Skeletal muscle satellite cell (primary cell): ENCODE measurements around the gene BCAS3.
"Not testable (repeated sequence)": the region's sequence is repeated elsewhere in the genome, so short reads cannot be mapped to it uniquely, and the experiment has no call there.

Source experiments
- H3K27me3 ChIP-seq: 2 replicates; pipeline ENCODE4 v1.7.0; 2013; ENCODE audit warnings: low read length; ENCODE audit not compliant: control insufficient read depth, insufficient read depth
- H3K36me3 ChIP-seq: 2 replicates; pipeline ENCODE4 v1.7.0; 2013; ENCODE audit warnings: mild to moderate bottlenecking, control low read depth, low read length; ENCODE audit not compliant: insufficient read depth
- H3K4me1 ChIP-seq: 2 replicates; pipeline ENCODE4 v1.7.0; 2013; ENCODE audit warnings: low read length; ENCODE audit not compliant: control insufficient read depth, insufficient read depth
- H3K4me2 ChIP-seq: 2 replicates; pipeline ENCODE4 v1.7.0; 2013; ENCODE audit warnings: mild to moderate bottlenecking, low read length
- H3K4me3 ChIP-seq: 2 replicates; pipeline ENCODE4 v1.7.0; 2013; ENCODE audit warnings: low read length
- H3K9ac ChIP-seq: 2 replicates; pipeline ENCODE4 v1.7.0; 2013; ENCODE audit warnings: mild to moderate bottlenecking, low read depth, low read length, moderate library complexity
- H3K9me3 ChIP-seq: replicated peaks from 2 replicates; pipeline ENCODE4 v1.7.0; 2013; ENCODE audit warnings: mild to moderate bottlenecking, control low read depth, low read length

BCAS3 gene

GRCh38 chr17:61010661-61011170, 333.1 kb downstream of the BCAS3 start:
- H3K36me3 ChIP-seq, result no peaks in the 10 kb centered on the region
- no peak overlapping the region for H3K9ac ChIP-seq
- no peaks in the 10 kb centered on the region for H3K4me1 ChIP-seq
- no peaks in the 10 kb centered on the region for H3K27me3 ChIP-seq
- no peak overlapping the region for H3K4me2 ChIP-seq
- no peak overlapping the region for H3K4me3 ChIP-seq
- H3K9me3 ChIP-seq, result no peaks in the 10 kb centered on the region

GRCh38 chr17:61011251-61011650, 333.6 kb downstream of the BCAS3 start:
- H3K27me3 ChIP-seq, result no peaks in the 10 kb centered on the region
- no peaks in the 10 kb centered on the region for H3K4me1 ChIP-seq
- no peak overlapping the region for H3K4me2 ChIP-seq
- no peaks in the 10 kb centered on the region for H3K36me3 ChIP-seq
- no peak overlapping the region for H3K4me3 ChIP-seq
- H3K9ac ChIP-seq, result no peak overlapping the region
- no peaks in the 10 kb centered on the region for H3K9me3 ChIP-seq

- H3K36me3 ChIP-seq, result no peaks in the 10 kb centered on the region
- H3K4me3 ChIP-seq, result no peak overlapping the region
- H3K4me2 ChIP-seq, result no peak overlapping the region
- no peaks in the 10 kb centered on the region for H3K4me1 ChIP-seq
- H3K27me3 ChIP-seq, result no peaks in the 10 kb centered on the region
- H3K9me3 ChIP-seq, result no peaks in the 10 kb centered on the region
- H3K9ac ChIP-seq, result no peak overlapping the region
Observed at GRCh38 chr17:61015966-61016365, 338.3 kb downstream of the BCAS3 start.

GRCh38 chr17:61017317-61018006, 339.8 kb downstream of the BCAS3 start:
- Histone ChIP-seq H3K4me2 (no peak overlapping the region), H3K36me3 (no peaks in the 10 kb centered on the region), H3K27me3 (no peaks in the 10 kb centered on the region), H3K9ac (no peak overlapping the region), H3K4me1 (no peaks in the 10 kb centered on the region), H3K4me3 (no peak overlapping the region), H3K9me3 (no peaks in the 10 kb centered on the region)

- no peak overlapping the region for H3K4me3 ChIP-seq
Observed at GRCh38 chr17:61018938-61019337, 341.3 kb downstream of the BCAS3 start.

GRCh38 chr17:61023996-61024395, 346.3 kb downstream of the BCAS3 start:
- Histone ChIP-seq H3K9ac (no peak overlapping the region), H3K9me3 (no peaks in the 10 kb centered on the region), H3K27me3 (no peaks in the 10 kb centered on the region), H3K4me1 (no peaks in the 10 kb centered on the region), H3K4me2 (no peak overlapping the region), H3K4me3 (no peak overlapping the region), H3K36me3 (no peaks in the 10 kb centered on the region)

More at GRCh38 chr17:61018938-61019337, 341.3 kb downstream of the BCAS3 start:
- H3K4me1 ChIP-seq, result no peaks in the 10 kb centered on the region
- H3K9ac ChIP-seq, result no peak overlapping the region
- H3K27me3 ChIP-seq, result no peaks in the 10 kb centered on the region
- no peaks in the 10 kb centered on the region for H3K36me3 ChIP-seq
- H3K4me2 ChIP-seq, result no peak overlapping the region
- no peaks in the 10 kb centered on the region for H3K9me3 ChIP-seq

- no peak overlapping the region for H3K9ac ChIP-seq
- no peaks in the 10 kb centered on the region for H3K4me1 ChIP-seq
- H3K4me3 ChIP-seq, result no peak overlapping the region
- no peaks in the 10 kb centered on the region for H3K36me3 ChIP-seq
- no peak overlapping the region for H3K4me2 ChIP-seq
- H3K27me3 ChIP-seq, result no peaks in the 10 kb centered on the region
- H3K9me3 ChIP-seq, result no peaks in the 10 kb centered on the region
Observed at GRCh38 chr17:61026818-61027217, 349.2 kb downstream of the BCAS3 start.

GRCh38 chr17:61029181-61029580, 351.5 kb downstream of the BCAS3 start:
- no peak overlapping the region for H3K9ac ChIP-seq
- no peak overlapping the region for H3K4me2 ChIP-seq
- H3K4me1 ChIP-seq, result no peaks in the 10 kb centered on the region
- no peak overlapping the region for H3K4me3 ChIP-seq
- no peaks in the 10 kb centered on the region for H3K36me3 ChIP-seq
- H3K27me3 ChIP-seq, result no peaks in the 10 kb centered on the region
- H3K9me3 ChIP-seq, result no peaks in the 10 kb centered on the region

- Histone ChIP-seq H3K9ac (no peak overlapping the region), H3K36me3 (no peaks in the 10 kb centered on the region), H3K27me3 (no peaks in the 10 kb centered on the region), H3K9me3 (no peaks in the 10 kb centered on the region), H3K4me1 (no peaks in the 10 kb centered on the region), H3K4me3 (no peak overlapping the region), H3K4me2 (no peak overlapping the region)
Observed at GRCh38 chr17:61040666-61041065, 363.0 kb downstream of the BCAS3 start.

GRCh38 chr17:61042348-61042747, 364.7 kb downstream of the BCAS3 start:
- not testable (repeated sequence) for H3K4me1 ChIP-seq, H3K9ac ChIP-seq, H3K4me2 ChIP-seq, H3K27me3 ChIP-seq, H3K4me3 ChIP-seq, H3K9me3 ChIP-seq, H3K36me3 ChIP-seq

GRCh38 chr17:61047515-61047914, 369.9 kb downstream of the BCAS3 start:
- H3K9ac ChIP-seq, result no peak overlapping the region
- no peaks in the 10 kb centered on the region for H3K9me3 ChIP-seq
- H3K4me2 ChIP-seq, result no peak overlapping the region
- no peaks in the 10 kb centered on the region for H3K27me3 ChIP-seq
- H3K4me1 ChIP-seq, result no peaks in the 10 kb centered on the region
- H3K36me3 ChIP-seq, result no peaks in the 10 kb centered on the region
- no peak overlapping the region for H3K4me3 ChIP-seq

- Histone ChIP-seq H3K27me3 (no peaks in the 10 kb centered on the region), H3K9me3 (no peaks in the 10 kb centered on the region), H3K9ac (no peak overlapping the region), H3K36me3 (no peaks in the 10 kb centered on the region), H3K4me2 (no peak overlapping the region), H3K4me1 (no peaks in the 10 kb centered on the region), H3K4me3 (no peak overlapping the region)
Observed at GRCh38 chr17:61048376-61049106, 370.9 kb downstream of the BCAS3 start.
